Liver (tissue), 3 donors: ENCODE results near the gene SHB.

Experiments used
- ATF3 ChIP-seq: IDR thresholded peaks from 2 replicates; pipeline ENCODE4 v1.6.1; 2016; ENCODE audit warnings: antibody characterized with exemption
- HNF4A ChIP-seq, 2 donors: conservative IDR thresholded peaks; 2 replicates each; pipeline ENCODE4 v1.6.1; 2016; ENCODE audit warnings: antibody characterized with exemption in 2 of 2, mild to moderate bottlenecking in 2 of 2
- JUND ChIP-seq, 2 donors: IDR thresholded peaks; 2 replicates each; pipeline ENCODE4 v1.6.1; 2016; ENCODE audit warnings: antibody characterized with exemption in 2 of 2
- RAD21 ChIP-seq, 2 donors: IDR thresholded peaks; 2 replicates each; pipeline ENCODE4 v1.6.1; 2016; ENCODE audit warnings: antibody characterized with exemption in 2 of 2, mild to moderate bottlenecking in 2 of 2
- SP1 ChIP-seq: IDR thresholded peaks from 2 replicates; pipeline ENCODE4 v1.6.1; 2018; ENCODE audit warnings: antibody characterized with exemption, mild to moderate bottlenecking
- TAF1 ChIP-seq: conservative IDR thresholded peaks from 2 replicates; pipeline ENCODE4 v1.6.1; 2016; ENCODE audit warnings: antibody characterized with exemption, mild to moderate bottlenecking
- YY1 ChIP-seq: IDR thresholded peaks from 2 replicates; pipeline ENCODE4 v1.6.1; 2016; ENCODE audit warnings: antibody characterized with exemption, mild to moderate bottlenecking
- TF ChIP-seq, protein P1 (sequence below): fragments of 150-350 bp; IDR thresholded peaks from 2 replicates; pipeline ENCODE4 v1.5.1; 2017; ENCODE audit warnings: improper control_type of control experiment, low read depth, low read length; ENCODE audit not compliant: missing input control
- donor health status: healthy.
- donor health status: healthy.

DNA sequence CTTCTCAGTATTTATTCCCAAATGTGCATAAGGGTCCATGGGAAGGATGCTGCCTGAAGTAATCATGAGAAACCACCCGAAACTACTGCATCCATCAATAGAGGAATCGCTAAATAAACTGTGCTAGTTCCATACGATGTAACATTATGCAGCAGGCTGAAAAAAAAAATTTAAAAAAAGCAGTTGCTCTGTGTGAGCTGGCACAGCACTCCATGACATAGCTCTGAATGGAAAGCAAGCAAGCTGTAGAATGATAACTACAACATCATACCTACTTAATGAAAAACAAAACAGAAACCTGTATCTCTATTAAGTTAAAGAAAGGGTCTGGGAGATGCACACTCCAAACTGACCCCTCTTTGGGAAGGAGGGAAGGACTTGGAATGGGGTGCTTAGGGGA is 49.3 kb downstream of the SHB start:
- TF ChIP-seq, protein P1, sequence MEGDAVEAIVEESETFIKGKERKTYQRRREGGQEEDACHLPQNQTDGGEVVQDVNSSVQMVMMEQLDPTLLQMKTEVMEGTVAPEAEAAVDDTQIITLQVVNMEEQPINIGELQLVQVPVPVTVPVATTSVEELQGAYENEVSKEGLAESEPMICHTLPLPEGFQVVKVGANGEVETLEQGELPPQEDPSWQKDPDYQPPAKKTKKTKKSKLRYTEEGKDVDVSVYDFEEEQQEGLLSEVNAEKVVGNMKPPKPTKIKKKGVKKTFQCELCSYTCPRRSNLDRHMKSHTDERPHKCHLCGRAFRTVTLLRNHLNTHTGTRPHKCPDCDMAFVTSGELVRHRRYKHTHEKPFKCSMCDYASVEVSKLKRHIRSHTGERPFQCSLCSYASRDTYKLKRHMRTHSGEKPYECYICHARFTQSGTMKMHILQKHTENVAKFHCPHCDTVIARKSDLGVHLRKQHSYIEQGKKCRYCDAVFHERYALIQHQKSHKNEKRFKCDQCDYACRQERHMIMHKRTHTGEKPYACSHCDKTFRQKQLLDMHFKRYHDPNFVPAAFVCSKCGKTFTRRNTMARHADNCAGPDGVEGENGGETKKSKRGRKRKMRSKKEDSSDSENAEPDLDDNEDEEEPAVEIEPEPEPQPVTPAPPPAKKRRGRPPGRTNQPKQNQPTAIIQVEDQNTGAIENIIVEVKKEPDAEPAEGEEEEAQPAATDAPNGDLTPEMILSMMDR: no peak
- TF ChIP-seq ATF3 (no peak), YY1 (no peak), TAF1 (no peak), HNF4A (conservative IDR thresholded peaks at IDR 0.05) (no peak), SP1 (no peak), RAD21 (IDR thresholded peaks at IDR 0.05) (no peak), JUND (IDR thresholded peaks at IDR 0.05) (no peak)
